WI38 (cell line): ENCODE data around the gene LDOC1.
A peak's percentile ranks its signal among the peaks of the same experiment; 100 is the strongest.
"Not testable (repeated sequence)": the region's sequence is repeated elsewhere in the genome, so short reads cannot be mapped to it uniquely, and the experiment has no call there.

Source experiments
- H3K4me3 ChIP-seq: 2 replicates; pipeline ENCODE4 v1.5.1; 2011; ENCODE audit warnings: low read depth, mild to moderate bottlenecking, control low read depth, low read length
- TF ChIP-seq, protein P1 (sequence below): IDR thresholded peaks from 2 replicates; pipeline ENCODE4 v1.5.1; 2012; ENCODE audit warnings: low read depth, mild to moderate bottlenecking, control low read depth, low read length

Gene LDOC1

DNA sequence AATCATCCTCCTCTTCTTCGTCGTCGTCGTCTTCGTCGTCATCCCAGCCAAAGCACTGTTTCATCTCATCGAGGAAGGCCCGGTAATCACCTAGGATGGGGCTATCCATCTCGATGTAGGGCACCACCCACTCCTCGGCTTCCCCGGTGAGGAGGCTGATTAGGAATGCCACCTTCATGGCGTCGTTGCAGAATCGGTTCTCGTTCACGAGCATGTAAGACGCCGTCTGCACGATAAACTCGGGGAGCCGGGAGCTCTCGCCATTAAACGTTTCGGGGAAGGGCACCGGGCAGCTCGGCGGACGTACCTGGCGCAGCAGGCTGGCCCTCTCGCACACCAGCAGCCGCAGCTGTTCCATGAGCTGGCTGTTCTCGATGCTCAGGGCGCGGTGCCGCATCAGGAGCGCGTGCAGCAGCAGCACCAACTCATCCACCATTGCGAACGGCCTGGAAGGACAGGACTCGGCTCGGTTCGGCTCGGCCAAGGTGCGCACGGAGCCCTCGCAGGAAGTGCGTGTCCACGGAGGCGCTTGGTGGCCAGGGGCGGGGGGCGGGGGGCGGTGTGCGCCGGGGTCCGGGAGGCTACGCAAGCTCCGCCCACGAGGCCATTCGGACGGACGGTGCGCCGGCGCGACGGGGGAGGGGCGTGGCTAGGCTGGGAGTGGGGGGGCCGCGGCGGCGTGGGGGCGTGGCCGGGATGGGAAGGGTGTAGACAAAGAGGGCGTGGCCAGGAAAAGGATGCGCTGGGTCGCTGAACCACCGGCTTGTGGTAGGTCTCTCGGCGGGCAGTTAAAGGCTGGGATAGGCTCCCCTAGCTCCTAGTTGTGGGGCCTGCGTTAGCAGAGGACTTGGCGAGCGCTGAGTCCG, at the start of gene LDOC1:
Gene LDOC1, minus strand, starts transcription at position 544 of the 866 bp plus-strand sequence. Its CDS starts 108 bp downstream, at position 436.
- peak within 1 kb of the TSS; percentile 72 for H3K4me3 ChIP-seq
- TF ChIP-seq, protein P1, sequence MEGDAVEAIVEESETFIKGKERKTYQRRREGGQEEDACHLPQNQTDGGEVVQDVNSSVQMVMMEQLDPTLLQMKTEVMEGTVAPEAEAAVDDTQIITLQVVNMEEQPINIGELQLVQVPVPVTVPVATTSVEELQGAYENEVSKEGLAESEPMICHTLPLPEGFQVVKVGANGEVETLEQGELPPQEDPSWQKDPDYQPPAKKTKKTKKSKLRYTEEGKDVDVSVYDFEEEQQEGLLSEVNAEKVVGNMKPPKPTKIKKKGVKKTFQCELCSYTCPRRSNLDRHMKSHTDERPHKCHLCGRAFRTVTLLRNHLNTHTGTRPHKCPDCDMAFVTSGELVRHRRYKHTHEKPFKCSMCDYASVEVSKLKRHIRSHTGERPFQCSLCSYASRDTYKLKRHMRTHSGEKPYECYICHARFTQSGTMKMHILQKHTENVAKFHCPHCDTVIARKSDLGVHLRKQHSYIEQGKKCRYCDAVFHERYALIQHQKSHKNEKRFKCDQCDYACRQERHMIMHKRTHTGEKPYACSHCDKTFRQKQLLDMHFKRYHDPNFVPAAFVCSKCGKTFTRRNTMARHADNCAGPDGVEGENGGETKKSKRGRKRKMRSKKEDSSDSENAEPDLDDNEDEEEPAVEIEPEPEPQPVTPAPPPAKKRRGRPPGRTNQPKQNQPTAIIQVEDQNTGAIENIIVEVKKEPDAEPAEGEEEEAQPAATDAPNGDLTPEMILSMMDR, result no peak

GRCh38 chrX:141221611-141222010, 44.7 kb upstream of the LDOC1 start:
- TF ChIP-seq, protein P1, result no peak
- H3K4me3 ChIP-seq, result no peak overlapping the region

DNA sequence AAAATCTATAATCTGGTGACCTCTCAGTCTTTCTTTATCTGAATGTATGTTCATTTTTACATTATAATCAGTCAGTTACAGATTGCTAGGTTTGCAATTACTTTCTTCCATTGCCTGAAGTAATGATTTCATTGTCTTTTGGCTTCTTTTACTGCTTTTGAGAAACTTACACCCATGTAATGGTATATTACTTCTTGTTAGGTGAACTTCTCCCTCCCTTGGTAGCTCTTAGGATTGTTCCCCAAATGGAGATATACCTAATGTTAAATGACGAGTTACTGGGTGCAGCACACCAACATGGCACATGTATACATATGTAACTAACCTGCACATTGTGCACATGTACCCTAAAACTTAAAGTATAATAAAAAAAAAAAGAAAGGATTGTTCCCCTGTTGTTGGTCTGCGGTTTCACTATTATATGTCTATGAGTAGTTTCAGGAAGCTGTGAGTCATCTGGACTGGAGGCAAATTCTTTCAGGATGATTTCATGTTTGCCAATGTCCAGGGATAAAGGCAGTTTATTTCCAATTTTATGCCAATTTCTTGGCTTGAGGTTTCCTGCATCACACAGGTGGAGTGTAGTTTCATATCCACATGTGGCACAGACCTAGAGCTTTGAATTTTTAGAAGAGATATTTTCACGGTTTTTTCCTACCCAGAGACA, 43.5 kb upstream of the LDOC1 start:
- TF ChIP-seq, protein P1, result no peak

DNA sequence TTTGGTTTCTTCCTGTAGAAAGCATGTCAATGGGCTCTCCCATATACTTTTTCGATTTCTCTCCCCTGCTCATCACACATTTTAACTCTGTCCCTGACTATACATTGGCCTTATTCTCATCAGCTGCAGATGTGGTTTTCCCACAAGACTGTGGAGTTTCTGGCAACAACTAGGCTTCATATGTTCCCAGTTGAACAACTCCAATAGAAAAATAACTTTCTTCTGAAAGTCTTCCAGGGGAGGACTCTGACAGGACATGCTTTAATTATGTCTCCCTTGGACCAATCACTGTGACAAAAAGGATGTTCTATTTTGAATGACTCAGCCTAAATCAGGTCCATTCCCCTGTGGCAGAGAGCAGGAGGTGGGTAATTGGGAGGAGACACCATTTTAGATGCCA, 37.3 kb upstream of the LDOC1 start:
- TF ChIP-seq, protein P1, result no peak
- no peak overlapping the region for H3K4me3 ChIP-seq

More for the DNA sequence above, 43.5 kb upstream of the LDOC1 start:
- no peak overlapping the region for H3K4me3 ChIP-seq

DNA sequence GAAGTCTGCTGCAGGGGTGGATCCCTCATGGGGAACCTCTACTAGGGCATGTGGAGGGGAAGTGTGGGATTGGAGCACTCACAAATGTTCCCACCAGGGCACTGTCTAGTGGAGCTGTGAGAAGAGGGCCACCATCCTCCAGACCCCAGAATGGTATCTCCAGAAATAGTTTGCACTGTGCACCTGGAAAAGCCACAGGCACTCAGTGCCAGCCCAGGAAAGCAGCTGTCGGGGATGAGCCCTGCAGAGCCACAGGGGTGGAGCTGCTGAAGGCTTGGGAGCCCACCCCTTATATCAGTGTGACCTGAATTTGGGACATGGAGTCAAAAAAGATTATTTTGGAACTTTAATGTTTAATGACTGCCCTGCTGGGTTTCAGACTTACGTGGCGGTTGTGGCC, 25.0 kb upstream of the LDOC1 start:
- no peak overlapping the region for H3K4me3 ChIP-seq
- TF ChIP-seq, protein P1, result no peak

GRCh38 chrX:141188573-141188972, 11.6 kb upstream of the LDOC1 start:
- not testable (repeated sequence) for H3K4me3 ChIP-seq

GRCh38 chrX:141185366-141185765, 8.4 kb upstream of the LDOC1 start:
- H3K4me3 ChIP-seq, result no peak overlapping the region
- TF ChIP-seq, protein P1, result no peak
